VCaP (cell line): ENCODE results near the gene GOLGA6A.
"Not testable (repeated sequence)": the region's sequence is repeated elsewhere in the genome, so short reads cannot be mapped to it uniquely, and the experiment has no call there.

Experiments used
- H3K27ac ChIP-seq: fragments of 450-650 bp; 2 replicates; pipeline ENCODE4 v1.5.1; 2017
- CTCF ChIP-seq: fragments of 450-650 bp; conservative IDR thresholded peaks from 2 replicates; pipeline ENCODE4 v1.5.1; 2017; ENCODE audit warnings: mild to moderate bottlenecking, moderate library complexity

Gene GOLGA6A

GRCh38 chr15:74082450-74082849, at the start of gene GOLGA6A:
Gene GOLGA6A (minus strand): TSS chr15:74082550. CDS start chr15:74082509, 41 bp downstream.
- not testable (repeated sequence) for H3K27ac ChIP-seq

GRCh38 chr15:74131628-74132413, 49.5 kb upstream of the GOLGA6A start:
- no peak for TF ChIP-seq CTCF

GRCh38 chr15:74130849-74131627, 48.7 kb upstream of the GOLGA6A start:
- no peak overlapping the region for H3K27ac ChIP-seq
- no peak for TF ChIP-seq CTCF

More at GRCh38 chr15:74131628-74132413, 49.5 kb upstream of the GOLGA6A start:
- H3K27ac ChIP-seq: no peak overlapping the region

- no peak for TF ChIP-seq CTCF
- H3K27ac ChIP-seq: no peak within 1 kb of the TSS
Measured at GRCh38 chr15:74130155-74130848, 48.0 kb upstream of the GOLGA6A start, which contains the start of gene ISLR2. Gene ISLR2 (plus strand): TSS chr15:74130586. CDS start chr15:74132755, 2,169 bp downstream.

- H3K27ac ChIP-seq: no peak overlapping the region
Measured at GRCh38 chr15:74129586-74130154, 47.3 kb upstream of the GOLGA6A start.

GRCh38 chr15:74128785-74129585, 46.6 kb upstream of the GOLGA6A start:
- no peak for TF ChIP-seq CTCF
- H3K27ac ChIP-seq: no peak overlapping the region

More at GRCh38 chr15:74129586-74130154, 47.3 kb upstream of the GOLGA6A start:
- no peak for TF ChIP-seq CTCF
